Measurements from ENCODE around the gene LSM7.

The LSM7 gene

GRCh38 chr19:2345076-2345475 is 16.7 kb upstream of the LSM7 start:
- no peak for TF ChIP-seq CTCF (conservative IDR thresholded peaks at IDR 0.05)
- no peak overlapping the region for H3K27ac ChIP-seq

GRCh38 chr19:2344381-2344870 is 16.0 kb upstream of the LSM7 start:
- TF ChIP-seq CTCF (conservative IDR thresholded peaks at IDR 0.05) = no peak

GRCh38 chr19:2343289-2343982 is 15.1 kb upstream of the LSM7 start:
- no peak overlapping the region for H3K27ac ChIP-seq

More at GRCh38 chr19:2344381-2344870, 16.0 kb upstream of the LSM7 start:
- no peak overlapping the region for H3K27ac ChIP-seq

GRCh38 chr19:2342656-2343288 is 14.4 kb upstream of the LSM7 start:
- H3K27ac ChIP-seq = no peak overlapping the region
- no peak for TF ChIP-seq CTCF (conservative IDR thresholded peaks at IDR 0.05)

More at GRCh38 chr19:2343289-2343982, 15.1 kb upstream of the LSM7 start:
- TF ChIP-seq CTCF (conservative IDR thresholded peaks at IDR 0.05) = no peak

GRCh38 chr19:2341982-2342381 is 13.6 kb upstream of the LSM7 start:
- H3K27ac ChIP-seq = no peak overlapping the region
- TF ChIP-seq CTCF (conservative IDR thresholded peaks at IDR 0.05) = no peak

GRCh38 chr19:2341244-2341751 is 12.9 kb upstream of the LSM7 start:
- no peak for TF ChIP-seq CTCF (conservative IDR thresholded peaks at IDR 0.05)
- H3K27ac ChIP-seq = no peak overlapping the region

- TF ChIP-seq CTCF (conservative IDR thresholded peaks at IDR 0.05) = no peak
Observed at GRCh38 chr19:2340496-2341243, 12.3 kb upstream of the LSM7 start.

More at GRCh38 chr19:2340496-2341243, 12.3 kb upstream of the LSM7 start:
- no peak overlapping the region for H3K27ac ChIP-seq

Measured in VCaP (cell line).